ENCODE measurements around the gene SCIN.
"Not testable (repeated sequence)": the region's sequence is repeated elsewhere in the genome, so short reads cannot be mapped to it uniquely, and the experiment has no call there.

SCIN gene

DNA sequence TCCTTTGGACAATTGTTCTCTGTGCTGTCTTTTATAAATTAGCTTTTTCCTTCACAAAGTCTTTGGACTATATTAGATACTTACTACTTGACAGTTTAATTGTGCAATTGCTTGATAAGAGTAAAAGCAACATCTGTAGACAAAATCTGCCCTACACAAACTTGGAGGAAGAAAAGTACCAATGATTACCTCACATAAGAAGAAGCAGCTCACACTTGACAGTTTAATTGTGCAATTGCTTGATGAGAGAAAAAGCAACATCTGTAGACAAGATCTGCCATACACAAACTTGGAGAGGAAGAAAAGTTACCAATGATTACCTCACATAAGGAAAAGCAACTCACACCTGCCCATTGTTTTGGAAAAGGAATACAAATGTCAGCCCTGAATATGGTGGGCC is 17.1 kb upstream of the SCIN start:
- no peak for DNase-seq (ENCODE audit: extremely low spot score)
- CTCF ChIA-PET = interaction anchor here (0.8 kb wide), 1 partner anchor 8 kb away, joined by 3 read pairs; no protein-coding TSS in a partner anchor
- TF ChIP-seq, protein P1, sequence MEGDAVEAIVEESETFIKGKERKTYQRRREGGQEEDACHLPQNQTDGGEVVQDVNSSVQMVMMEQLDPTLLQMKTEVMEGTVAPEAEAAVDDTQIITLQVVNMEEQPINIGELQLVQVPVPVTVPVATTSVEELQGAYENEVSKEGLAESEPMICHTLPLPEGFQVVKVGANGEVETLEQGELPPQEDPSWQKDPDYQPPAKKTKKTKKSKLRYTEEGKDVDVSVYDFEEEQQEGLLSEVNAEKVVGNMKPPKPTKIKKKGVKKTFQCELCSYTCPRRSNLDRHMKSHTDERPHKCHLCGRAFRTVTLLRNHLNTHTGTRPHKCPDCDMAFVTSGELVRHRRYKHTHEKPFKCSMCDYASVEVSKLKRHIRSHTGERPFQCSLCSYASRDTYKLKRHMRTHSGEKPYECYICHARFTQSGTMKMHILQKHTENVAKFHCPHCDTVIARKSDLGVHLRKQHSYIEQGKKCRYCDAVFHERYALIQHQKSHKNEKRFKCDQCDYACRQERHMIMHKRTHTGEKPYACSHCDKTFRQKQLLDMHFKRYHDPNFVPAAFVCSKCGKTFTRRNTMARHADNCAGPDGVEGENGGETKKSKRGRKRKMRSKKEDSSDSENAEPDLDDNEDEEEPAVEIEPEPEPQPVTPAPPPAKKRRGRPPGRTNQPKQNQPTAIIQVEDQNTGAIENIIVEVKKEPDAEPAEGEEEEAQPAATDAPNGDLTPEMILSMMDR (IDR thresholded peaks at IDR 0.05; ENCODE audit: control extremely low read depth, extremely low read depth, low read depth, missing control alignments) = no peak
- POLR2A ChIA-PET = no interaction called here

DNA sequence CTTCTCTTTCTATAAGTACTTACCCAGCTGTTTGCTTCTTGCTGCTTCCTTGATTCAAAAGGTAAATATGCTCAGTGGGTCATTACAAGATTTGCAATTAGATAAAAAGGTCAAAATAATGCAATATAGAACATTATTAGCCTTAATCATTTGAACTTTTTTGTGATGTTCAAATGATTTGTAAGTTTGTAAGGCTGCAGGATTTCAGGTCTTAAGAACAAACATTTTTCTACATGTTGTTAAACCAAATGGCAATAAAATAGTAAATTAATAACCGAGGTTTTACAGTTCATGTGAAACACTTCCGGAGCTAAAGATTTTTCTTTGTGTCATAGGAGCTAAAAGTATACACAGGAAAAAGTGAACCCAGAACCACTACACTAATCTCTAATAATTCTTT is 16.2 kb upstream of the SCIN start:
- CTCF ChIA-PET = no interaction called here
- POLR2A ChIA-PET = no interaction called here
- TF ChIP-seq, protein P1 (IDR thresholded peaks at IDR 0.05; ENCODE audit: control extremely low read depth, extremely low read depth, low read depth, missing control alignments) = no peak
- DNase-seq (ENCODE audit: extremely low spot score) = no peak

DNA sequence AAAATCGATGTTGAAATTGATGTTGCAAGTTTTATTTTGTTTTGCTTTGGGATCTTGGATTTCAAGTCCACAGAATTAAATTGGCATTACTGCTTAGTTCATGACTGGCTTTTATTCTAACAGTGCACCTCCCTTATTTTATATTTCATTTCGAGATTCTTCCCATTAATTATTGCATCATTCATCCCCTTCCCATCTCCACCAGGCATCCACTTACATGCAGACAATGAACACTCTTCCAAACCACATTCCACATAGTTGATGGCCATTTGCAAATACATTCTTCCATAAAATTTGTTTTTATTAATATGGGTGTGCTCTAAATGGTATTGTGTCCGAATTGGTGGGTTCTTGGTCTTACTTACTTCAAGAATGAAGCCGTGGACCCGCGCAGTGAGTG is 15.6 kb upstream of the SCIN start:
- no peak for DNase-seq (ENCODE audit: extremely low spot score)
- TF ChIP-seq, protein P1 (IDR thresholded peaks at IDR 0.05; ENCODE audit: control extremely low read depth, extremely low read depth, low read depth, missing control alignments) = no peak
- ChIA-PET POLR2A (no interaction called here), CTCF (no interaction called here)

DNA sequence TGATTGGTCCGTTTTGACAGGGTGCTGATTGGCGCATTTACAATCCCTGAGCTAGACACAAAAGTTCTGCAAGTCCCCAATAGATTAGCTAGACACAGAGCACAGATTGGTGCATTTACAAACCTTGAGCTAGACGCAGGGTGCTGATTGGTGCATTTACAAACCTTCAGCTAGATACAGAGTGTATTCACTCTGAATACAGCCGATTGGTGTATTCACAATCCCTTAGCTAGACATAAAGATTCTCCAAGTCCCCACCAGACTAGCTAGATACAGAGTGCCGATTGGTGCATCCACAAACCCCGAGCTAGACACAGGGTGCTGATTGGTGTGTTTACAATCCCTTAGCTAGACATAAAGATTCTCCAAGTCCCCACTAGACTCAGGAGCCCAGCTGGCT is 14.8 kb upstream of the SCIN start:
- CTCF ChIA-PET = interaction anchor here (0.8 to 1.6 kb wide), 2 partner anchors 12 to 31 kb away, joined by 4 to 7 read pairs; no protein-coding TSS in a partner anchor
- POLR2A ChIA-PET; DNase-seq (ENCODE audit: extremely low spot score): not testable (repeated sequence)

DNA sequence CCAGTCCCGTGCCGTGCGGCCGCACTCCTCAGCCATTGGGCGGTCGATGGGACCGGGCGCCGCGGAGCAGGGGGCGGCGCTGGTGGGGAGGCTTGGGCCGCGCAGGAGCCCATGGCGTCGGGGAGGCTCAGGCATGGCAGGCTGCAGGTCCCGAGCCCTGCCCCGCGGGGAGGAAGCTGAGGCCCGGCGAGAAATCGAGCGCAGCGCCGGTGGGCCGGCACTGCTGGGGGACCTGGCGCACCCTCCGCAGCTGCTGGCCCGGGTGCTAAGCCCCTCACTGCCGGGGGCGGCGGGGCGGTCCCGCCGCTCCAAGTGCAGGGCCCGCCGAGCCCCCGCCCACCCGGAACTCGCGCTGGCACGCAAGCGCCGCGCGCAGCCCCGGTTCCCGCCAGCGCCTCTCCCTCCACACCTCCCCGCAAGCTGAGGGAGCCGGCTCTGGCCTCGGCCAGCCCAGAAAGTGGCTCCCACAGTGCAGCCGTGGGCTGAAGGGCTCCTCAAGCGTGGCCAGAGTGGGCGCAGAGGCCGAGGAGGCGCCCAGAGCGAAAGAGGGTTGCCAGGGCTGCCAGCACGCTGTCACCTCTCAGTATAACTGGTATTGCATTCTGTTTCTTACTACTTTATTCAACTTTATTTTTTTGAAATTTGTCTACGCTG is 14.3 kb upstream of the SCIN start:
- DNase-seq (ENCODE audit: extremely low spot score); POLR2A ChIA-PET: not testable (repeated sequence)
- CTCF ChIA-PET = interaction anchor here (0.8 to 2.1 kb wide), 4 partner anchors 11 to 55 kb away, joined by 4 to 7 read pairs (median 4); no protein-coding TSS in a partner anchor

DNA sequence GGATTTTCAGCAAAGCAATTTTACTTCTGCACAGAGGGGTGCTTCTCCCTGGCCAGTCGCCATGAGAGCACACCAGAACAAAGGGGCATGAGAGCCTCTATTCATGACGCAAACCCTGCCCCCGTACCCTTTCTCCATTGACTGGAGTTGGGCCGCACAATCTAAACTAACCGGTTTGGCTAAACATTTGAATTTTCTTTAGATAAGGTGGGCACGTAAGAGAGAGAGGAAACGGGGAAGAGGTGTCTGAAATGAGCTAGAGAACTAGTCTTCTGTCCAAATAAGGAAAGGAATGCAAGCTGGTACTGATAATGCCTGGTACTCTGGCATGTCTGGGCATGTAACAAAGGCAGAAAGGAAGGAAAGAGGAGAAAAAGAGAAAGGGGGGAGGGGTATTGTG is 13.2 kb upstream of the SCIN start:
- CTCF ChIA-PET = interaction anchor here (0.9 to 2.1 kb wide), 7 partner anchors 8 to 129 kb away, joined by 3 to 15 read pairs (median 4); no protein-coding TSS in a partner anchor
- no peak for DNase-seq (ENCODE audit: extremely low spot score)
- POLR2A ChIA-PET = no interaction called here
- TF ChIP-seq, protein P1 (IDR thresholded peaks at IDR 0.05; ENCODE audit: control extremely low read depth, extremely low read depth, low read depth, missing control alignments) = no peak

DNA sequence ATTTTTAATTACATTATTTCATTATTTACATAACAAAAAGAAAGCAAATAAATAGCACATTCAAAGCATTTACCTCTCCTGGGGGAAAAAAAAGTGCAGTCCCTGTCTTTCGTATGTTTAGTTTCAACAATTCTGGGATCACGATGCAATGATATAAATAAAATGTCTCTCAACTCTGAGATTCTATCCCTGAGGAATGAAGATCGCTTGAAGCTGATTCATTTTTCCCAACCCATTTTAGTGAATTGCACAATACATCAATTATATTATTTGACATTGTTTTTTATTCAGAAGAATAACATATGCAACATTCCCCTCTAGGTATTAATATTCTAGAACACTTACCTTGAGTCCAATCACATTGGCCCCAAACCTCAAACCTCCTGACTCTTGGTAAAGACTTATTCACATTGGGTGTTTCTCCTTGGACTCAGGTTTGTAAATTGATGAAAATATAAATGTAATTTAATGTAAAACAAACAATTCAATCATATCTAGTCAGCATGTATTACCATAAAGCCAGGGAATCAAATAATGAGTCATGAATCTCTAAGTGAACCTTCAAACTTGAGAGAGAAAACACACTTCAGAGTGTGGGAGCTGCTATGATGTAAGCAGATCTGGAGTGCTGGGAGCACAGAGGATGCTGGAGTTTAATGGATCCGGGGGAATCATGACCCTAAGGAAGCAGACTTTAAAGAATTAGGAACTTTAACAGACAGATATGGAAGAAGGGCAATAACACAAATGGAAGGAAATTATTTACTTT is 5.3 kb upstream of the SCIN start:
- TF ChIP-seq, protein P1 (IDR thresholded peaks at IDR 0.05; ENCODE audit: control extremely low read depth, extremely low read depth, low read depth, missing control alignments) = no peak
- ChIA-PET POLR2A (no interaction called here), CTCF (interaction anchor here (4.5 kb wide), 1 partner anchor 7 kb away, joined by 15 read pairs; no protein-coding TSS in a partner anchor)
- DNase-seq (ENCODE audit: extremely low spot score) = no peak
